Germinal center (tissue), 1 donor: Measurements from ENCODE around the gene ELP2.

Experiments used
- DNase-seq: peaks from one replicate; pipeline ENCODE4 v3.0.0; 2012; ENCODE audit warnings: mixed read lengths, low spot score

ELP2 gene

DNA sequence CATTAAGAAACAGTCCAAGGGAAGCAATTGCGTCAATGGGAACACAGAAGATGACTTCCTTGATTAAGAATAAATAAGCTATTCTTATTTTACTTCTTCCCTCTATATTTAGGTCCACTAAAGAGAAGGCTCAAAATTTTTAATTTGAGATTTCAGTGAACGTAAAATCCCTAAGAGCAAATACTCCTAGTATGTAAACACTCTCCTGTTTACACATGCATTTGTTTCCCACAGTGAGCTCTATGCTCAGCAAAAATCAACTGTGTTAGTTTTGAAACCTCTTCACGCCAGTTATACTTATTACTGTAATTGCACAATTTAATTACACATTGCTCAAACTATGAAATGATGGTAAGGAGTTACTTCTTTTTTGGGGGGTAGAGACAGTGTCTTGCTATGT, 9.4 kb upstream of the ELP2 start:
- no peak for DNase-seq

DNA sequence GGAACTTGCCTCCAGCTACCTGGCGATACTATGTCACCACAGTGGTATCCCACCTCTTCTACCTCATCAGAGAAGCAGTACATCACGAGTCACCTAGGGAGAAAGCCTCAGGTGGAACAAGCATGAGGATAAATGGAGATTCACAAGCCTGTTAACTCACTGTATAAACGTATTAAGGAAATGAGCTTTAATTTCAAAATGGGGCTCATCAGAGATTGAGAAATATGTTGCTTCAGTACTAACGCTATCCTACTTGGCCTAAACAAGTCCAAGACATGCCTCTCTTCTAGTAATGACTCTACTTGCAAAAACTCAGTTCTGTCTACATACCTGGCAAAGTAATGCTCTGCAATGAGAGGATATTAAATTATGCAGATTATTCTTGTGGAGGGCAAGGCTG, 4.9 kb upstream of the ELP2 start:
- DNase-seq, result no peak

DNA sequence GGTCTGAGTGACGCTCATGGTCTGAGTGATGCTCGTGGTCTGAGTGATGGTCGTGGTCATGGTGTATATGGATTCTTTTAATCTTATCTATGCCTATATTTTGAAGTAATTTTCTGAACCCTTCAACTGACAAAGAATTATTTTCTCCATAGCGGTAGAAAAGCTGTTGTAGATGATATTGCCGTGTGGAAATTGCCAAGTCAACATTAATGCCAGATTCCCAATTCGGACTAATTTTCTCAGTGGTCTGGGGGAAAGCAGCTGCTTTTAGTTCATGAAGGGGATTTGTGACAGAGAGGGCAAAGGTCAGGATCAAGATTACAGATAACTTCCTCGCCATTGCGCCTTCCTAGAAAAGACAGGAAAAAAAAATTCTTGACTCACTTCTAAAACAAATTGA, 3.0 kb upstream of the ELP2 start:
- no peak for DNase-seq

DNA sequence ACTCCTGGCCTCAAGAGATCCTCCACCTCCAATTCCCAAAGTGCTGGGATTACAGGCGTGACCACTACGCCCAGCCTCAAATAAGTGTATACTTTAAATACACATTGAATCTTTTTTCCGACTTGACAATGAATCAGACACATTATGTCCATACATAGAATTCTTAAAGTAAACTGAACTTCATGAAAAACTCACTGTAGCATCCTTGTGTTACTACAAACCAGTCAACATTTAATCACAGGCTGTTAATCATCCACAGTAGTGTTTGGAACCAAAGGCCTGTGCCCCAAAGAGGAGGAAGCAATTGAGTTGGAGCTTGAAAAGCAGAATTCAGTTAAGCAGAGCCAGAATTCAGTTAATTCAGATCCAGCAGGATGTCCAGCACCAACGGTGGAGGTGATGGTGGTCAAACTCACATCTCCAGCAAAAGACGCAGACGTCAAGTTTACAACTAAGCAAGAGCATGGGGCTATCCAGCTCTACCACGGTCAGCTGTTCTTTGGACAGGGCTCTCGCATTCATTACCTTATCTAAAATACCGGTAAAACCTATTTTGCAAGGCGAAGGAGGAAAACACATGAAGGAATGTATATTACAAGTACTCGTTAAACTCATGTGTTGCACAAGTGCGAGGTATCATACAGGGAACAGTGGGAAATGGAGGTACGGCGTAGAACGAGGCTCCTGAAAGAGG, 1.7 kb upstream of the ELP2 start:
- no peak for DNase-seq

DNA sequence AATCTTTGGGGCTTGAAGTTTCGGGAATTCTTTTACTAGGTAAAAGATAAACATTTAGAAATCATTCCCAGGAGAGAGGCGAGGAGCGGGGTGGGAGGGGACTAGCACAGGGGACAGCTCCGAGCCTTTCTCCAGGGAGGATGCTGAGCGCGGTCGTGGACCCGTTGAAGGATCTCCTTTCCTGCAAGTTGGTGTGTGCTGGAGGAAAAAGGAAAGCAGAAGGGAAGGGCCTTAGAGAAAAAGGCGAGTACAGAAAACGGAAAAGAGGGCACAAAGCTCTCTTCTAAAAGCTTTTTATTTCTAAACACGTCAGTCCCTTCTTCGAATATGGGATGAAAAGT, 1.2 kb upstream of the ELP2 start:
- no peak for DNase-seq

DNA sequence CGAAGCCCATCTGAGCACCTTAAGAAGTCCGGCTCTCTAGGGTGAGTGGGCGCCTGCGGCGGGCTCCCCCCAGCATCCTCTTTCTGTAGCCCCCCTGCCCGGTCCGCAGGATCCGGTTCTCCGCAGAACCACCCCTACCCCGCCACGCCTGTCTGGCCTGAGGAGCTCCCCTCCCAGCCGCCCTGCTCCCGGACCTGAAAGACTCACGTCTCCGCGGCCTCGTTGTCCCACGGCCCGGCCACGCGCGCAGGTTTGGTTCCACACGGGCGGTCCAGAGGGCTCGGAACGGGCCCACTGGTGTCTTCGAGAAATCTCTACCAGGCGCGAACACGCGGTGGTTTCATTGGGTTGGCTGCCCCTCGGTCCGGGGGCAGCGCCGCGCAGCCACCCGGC, 796 bp upstream of the ELP2 start:
- DNase-seq, result no peak

DNA sequence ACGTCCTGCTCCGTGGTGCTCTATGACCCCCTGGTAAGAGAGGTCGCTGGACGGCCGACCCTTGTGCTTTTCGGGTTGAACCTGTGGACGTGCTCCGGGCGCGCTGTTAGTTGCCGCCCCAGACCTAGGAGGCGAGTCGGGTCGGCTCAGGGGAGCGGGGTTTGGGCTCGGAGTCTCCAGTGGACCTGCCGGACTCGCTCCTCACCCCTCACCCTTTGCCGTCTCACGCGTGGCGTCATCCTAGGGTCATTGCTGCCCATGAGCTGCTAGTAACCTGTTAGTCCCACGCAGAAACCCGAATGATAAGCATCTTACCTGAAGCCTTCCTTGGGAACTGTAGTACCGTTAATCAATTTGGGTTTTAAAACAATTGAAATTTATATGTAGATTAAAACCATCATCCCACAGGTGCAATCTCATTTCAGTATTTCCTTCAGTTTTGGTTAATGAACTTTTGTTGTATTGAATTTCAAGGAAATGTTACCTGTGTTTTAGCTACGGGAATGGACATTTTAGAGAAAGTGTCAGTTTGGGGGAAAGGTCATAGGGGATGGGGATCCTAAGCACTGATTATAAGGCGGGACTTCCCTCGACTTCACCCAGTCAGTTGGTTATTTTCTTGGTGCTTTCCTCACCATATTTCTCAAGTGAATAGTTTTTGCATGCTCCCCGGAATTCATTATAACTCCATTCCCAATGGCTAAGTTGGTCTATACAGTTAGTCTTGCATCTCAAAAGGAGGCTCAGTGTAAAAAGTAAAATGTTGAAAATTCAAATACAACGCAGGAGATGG, 536 bp downstream of the ELP2 start:
- DNase-seq, result no peak

DNA sequence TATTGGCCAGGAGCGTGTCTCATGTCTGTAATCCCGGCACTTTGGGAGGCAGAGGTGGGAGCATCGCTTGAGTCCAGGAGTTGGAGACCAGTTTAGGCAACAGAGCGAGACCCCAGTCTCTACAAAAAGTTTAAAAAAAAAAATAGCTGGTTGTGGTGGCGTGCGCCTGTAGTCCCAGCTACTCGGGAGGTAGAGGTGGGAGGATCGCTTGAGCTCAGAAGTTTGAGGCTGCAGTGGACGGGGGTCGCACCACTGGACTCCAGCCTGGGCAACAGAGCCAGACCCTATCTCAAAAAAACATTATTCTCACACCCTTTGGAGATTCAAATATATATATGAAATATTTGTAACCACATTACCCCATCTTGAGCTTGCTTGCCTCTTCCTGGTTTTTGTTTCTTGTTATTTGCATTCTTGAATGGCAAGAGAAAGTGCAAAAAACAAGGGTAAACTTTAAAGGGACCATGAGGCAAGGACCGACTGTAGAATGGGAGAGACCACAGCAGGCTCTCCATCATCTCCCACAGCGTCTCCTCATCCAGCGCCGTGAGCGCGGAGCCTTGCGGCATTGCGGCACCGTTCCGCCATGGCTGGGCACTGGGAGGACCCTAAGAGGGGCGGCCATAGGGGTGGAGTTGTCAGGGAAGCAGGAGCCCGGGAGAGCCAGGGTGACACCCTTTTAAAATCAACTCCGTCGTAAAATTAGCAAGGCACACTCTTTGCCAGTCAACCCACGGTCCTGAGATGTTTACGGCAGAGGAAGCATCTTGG, 1.4 kb downstream of the ELP2 start:
- DNase-seq, result no peak

DNA sequence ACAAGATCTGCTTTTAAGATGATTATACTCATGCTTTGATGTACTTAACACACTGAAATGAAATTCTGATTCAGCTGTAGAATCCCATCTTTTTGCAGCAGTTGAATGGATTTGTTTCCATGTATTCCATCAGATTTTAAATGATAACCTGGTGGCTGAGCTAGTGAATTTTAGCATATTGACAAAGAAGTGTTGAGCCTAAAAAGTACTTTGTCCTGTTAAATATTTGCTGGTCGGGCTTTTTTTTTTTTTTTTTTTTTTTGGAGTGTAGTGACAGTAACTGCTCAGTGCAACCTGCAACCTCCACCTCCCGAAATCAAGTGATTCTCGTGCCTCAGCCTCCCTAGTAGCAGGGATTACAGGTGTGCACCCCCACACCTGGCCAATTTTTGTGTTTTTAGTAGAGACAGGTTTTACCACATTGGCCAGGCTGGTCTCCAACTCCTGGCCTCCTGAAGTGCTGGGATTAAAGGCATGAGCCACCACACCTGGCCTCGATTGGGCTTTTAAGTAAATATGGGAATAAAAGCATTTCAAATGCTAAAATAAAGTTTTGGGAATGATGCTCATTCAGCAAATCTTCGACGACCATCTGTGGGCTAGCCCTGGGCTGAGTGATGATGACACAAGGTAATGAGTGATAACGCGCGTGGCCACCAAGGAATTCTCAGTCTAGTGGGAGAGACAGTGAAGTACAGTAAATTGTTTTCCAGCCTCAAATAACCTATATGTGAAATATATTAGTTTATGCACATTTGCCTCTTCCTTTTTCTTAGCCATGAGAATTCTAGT, 2.2 kb downstream of the ELP2 start:
- no peak for DNase-seq

DNA sequence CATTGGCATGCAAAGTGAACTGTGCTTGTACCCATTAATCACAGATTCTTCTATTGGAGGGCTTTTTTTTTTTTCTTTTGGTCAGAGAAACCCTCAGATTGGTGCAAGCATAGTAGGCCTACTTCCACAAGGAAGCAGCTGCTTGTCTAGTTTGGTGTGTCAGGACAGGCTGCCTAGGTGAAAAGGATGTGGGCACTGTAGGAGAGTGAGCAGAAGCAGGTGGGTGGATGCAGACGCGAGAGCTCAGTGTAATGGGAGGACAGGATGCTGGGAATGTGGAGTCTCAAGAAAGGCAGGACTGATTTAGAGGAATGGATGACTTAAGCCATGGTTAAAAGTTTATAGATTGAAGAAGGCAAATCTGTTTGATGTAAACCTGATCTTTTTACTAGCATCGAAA, 3.1 kb downstream of the ELP2 start:
- no peak for DNase-seq

DNA sequence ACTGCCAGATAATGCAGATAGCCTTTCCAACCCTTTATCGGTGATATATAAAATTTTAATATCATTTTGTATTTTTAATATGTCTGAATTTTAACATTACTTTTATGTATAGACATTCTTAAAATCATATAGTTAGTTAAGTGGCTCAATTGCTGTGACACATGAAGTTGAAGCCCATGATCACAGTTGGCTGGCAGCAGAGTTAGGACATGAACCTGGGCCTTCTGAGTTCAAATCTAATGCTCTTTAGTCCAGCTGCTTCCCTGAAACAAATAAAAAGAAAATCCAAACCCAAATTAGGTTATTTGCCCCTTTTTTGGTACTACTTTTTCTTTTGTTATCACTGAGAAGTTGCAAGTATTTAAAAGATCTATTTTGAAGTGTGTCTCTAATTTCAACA, 5.6 kb downstream of the ELP2 start:
- DNase-seq, result no peak

DNA sequence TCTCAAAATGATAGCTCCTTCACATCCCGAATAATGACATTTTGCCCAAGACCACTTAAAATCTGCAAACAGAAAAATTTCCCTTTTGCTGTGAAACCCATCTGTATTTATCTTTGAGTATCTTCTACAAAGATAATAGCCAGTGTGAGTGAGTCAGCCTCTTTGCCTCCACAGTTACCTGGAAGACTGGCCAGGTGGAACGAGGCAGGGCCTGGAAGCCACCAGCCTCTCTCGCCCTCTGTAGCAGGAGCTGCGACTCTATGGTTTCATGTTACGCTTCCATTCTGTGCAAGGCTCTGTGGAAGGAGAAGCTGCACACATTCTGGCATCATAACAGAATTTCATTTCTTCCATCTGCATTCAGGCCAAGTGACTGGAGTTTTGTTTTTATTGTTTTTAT, 9.5 kb downstream of the ELP2 start:
- no peak for DNase-seq

DNA sequence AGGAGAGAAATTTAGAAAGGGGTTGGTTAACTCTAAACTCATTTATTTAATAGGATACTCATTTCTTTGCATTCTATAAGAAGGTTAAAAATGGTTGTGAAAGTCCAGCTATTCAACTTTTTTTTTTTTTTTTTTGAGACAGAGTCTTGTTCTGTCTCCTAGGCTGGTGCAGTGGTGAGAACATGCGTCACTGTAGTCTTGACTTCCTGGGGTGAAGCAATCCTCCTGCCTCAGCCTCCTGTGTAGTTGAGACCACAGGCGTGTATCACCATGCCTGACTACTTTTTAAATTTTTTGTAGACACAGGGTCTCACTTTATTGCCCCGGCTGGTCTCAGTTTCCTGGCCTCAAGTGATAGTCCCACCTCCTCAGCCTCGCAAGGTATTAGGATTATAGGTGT, 11.9 kb downstream of the ELP2 start:
- no peak for DNase-seq

DNA sequence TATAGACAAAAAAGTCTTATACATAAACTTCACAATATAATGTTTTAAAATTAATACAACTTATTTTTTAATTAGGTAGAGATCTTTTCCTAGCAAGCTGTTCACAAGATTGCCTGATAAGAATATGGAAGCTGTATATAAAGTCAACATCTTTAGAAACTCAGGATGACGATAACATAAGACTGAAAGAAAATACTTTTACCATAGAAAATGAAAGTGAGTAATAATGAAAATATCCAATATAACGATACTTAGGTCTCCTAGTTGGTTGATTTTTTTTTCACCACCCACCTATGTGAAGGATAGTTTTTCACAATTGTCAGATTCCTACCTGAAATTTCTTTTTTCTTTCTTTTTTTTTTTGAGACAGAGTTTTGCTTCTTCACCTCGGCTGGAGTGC, 13.1 kb downstream of the ELP2 start:
- no peak for DNase-seq

DNA sequence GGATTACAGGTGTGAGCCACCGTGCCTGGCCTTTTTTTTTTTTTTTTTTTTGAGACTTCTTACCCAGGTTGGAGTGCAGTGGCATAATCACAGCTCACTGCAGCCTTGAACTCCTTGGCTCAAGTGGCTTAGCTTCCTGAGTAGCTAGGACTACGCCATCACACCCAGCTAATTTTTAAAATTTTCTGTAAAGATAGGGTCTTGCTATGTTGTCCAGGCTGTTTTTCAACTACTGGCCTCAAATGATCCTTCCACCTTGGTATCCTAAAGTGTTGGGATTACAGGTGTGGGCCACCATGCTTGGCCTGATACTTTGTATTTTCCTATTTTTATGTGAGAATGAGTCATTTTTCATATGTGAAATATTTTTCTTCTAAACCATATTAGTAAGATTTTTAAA, 13.7 kb downstream of the ELP2 start:
- no peak for DNase-seq

DNA sequence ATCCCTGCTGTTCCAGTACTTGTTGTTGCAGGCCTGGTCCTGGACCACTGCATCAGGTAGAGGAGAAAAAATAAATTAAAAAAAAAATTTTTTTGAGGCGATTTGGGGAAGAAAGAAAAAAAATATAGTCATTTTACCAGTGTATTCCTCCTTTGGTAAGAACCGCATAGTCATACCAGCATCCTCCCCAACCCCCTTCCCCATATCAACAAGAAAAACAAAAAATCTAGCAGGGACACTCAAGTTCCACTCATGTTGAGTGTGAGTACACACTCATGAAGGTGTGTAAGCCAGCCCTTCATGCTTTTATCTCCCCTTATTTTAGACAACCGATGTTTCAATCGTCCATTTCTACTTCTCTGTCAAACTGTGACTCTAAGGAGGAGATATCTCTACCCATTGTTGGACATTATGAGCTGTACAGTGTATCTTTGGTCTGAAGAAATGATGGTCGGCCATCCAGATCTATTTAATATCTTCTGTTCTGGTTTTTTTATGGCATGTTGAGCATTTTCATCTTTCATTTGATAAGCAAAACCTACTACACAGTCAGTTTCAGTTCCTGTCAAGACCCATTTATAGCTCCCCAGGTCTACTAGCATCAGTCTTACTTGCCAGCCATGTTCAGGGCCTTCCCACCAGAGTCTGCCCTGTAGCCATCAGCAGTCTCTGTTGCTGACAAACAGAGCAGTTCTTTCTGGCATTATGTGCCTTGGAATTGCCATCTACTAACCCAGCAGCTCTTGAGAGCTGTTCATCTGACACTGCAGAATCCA, 20.0 kb downstream of the ELP2 start:
- DNase-seq, result peak; percentile 57

DNA sequence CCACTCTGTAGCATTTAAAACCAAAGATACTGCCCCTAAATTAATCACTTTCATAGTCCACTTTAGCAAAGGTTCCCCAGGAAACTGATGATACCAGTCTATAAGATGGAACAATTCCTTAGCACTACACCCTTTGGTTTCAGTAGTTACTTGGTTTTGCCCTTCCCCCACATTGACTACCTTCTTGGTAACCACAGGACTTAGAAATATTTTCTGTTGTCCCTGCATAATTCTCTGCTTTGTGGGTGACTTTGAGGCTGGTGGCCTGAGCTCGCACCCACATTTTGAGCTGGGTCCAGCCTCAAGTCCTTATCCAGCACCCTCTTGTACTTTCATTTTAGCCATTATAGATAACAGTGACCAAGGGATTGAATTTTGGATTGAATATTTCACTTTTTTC, 23.1 kb downstream of the ELP2 start:
- DNase-seq, result no peak

DNA sequence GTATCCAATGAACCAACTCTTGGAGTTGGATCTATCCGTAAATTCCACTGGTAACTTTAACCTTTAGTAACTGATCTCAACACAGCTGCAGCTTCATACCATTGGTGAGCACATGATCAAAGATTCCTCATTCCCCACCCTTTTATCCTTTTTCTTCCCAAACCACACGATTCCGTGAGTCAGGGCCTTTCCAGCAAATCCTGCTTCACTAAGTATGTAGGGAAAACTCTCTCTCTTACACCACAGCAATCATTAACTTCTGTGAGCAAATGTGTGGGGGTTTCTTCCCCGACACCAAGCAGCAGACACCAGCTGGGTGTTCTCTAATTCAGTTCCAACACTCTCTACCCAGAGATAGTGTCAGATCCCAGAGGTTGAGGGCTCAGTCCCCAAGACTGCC, 23.5 kb downstream of the ELP2 start:
- DNase-seq, result no peak

DNA sequence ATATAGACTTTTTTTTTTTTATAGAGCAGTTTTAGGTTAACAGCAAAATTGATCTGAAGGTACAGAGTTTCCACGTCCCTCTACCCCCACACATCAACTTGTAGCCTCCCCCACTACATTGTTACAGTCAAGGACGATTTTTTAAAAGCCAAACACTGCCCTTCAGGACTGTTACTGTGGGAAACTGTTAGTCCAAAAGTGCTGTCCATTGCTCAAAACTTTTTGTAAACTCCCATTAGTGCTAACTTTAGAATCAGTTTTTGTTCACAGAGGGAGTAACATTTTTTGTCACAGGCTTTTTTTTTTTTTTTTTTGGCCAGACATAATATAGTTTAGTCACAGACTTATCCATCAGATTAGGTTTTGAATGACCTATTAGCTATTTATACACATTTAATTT, 24.1 kb downstream of the ELP2 start:
- no peak for DNase-seq

DNA sequence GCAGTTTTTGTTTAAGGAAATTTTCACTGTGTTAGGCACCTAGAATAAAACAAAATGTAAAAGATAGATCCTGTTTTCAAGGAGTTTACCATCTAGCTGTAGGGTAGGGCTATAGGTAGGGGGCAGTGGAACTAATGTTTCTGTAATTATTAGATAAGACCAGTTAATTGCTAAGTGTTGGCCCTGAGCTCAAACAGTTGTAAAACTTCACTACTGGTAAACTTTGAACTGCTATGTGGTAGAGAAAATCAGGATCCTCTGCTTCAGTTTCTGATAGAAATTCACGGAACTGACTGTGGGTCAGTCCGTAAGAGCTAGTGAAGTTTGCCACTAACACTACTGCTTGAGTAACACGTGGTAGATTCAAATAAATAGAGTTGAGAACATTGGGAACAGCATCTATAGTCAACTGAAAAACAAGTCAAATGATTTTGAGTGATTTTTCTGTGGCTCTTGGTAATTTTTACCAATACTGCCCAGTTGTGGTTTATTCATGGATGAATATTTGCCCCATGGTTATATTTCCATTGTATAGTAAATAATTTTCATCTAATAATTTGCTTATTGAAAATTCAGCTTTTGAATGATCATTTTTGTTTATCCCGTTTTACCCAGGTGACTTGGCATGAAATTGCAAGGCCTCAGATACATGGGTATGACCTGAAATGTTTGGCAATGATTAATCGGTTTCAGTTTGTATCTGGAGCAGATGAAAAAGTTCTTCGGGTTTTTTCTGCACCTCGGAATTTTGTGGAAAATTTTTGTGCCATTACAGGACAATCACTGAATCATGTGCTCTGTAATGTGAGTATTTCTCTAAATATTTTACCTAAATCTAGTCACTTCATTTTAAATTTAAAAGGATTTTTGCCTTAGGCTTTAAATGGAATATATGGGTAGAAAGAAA, 26.4 kb downstream of the ELP2 start:
- DNase-seq, result no peak

DNA sequence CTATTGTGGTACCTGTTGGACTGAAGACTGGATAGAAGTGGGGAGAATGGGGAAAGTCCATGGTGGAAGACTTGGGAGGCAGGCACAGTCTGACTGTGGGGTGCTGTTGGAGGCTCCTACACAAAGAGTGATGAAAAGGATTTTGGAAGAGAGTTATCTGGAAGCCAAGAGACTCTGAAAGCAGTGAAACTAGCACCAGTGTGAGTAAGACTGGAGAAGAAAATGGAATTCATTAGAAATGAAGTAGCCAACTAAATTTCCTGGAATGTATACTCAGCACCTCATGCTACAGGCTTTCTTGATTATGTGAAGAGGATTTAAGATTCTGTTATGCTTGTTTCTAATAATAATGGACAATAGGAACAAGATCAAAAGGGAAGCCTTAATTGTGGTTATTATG, 27.7 kb downstream of the ELP2 start:
- DNase-seq, result no peak
